GM21390 (cell line): Measurements from ENCODE around the gene LMTK3.
"Not testable (repeated sequence)": the region's sequence is repeated elsewhere in the genome, so short reads cannot be mapped to it uniquely, and the experiment has no call there.

Source experiments
- ATAC-seq: cut with Tn5 transposase; IDR thresholded peaks from one replicate; pipeline ENCODE4 v1.9.1; 2021; ENCODE audit not compliant: unreplicated experiment

Gene LMTK3

DNA sequence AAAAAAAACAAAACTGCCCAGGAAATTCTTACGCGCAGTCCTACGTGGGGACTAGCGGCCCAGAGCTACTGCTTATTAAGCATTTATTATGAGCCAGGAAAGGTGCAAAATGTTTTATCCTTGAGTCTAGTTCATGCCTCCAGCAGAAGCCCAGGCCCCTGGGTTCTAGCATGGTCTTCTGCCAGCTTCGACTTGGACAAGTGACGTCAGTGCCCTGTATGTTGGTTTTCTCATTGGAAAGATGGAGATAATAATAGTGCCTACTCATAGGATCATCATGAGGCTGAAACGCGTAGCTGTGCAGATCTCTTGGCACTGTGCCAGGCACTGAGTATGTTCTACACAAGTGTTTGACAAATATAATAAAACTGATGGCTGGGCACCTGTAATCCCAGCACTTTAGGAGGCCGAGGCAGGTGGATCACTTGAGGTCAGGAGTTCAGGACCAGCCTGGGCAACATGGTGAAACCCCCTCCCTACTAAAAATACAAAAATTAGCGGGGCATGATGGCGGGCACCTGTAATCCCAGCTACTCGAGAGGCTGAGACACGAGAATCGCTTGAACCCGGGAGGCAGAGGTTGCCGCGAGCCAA lies 28.0 kb upstream of the LMTK3 start:
- no peak for ATAC-seq

DNA sequence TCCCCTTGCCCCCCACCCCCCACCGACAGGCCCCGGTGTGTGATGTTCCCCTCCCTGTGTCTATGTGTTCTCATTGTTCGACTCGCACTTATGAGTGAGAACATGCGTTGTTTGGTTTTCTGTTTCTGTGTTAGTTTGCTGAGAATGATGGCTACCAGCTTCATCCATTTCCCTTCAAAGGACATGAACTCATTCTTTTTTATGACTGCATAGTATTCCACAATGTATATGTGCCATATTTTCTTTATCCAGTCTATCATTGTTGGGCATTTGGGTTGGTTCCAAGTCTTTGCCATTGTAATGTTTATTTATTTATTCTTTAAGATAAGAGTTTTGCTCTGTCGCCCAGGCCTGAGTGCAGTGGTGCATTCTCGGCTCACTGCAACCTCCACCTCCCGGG lies 26.4 kb upstream of the LMTK3 start:
- ATAC-seq: not testable (repeated sequence)

DNA sequence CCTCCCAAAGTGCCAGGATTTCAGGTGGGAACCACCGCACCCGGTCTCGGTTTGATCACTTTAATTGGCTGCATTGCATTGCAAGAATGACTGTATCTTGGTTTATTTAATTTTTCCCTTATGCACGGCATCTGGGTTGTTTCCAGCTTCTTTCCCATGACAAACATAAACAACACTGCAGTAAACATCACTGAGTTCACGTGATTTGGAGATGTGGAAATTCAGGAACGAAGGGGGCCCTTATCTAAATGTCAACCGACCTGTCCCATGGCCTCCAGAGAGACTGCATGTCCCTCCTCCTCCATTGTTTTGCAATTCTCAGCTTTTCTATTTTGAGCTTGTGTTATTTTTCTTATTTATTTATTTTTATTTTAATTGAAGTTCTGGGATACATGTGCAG lies 25.9 kb upstream of the LMTK3 start:
- ATAC-seq: no peak

DNA sequence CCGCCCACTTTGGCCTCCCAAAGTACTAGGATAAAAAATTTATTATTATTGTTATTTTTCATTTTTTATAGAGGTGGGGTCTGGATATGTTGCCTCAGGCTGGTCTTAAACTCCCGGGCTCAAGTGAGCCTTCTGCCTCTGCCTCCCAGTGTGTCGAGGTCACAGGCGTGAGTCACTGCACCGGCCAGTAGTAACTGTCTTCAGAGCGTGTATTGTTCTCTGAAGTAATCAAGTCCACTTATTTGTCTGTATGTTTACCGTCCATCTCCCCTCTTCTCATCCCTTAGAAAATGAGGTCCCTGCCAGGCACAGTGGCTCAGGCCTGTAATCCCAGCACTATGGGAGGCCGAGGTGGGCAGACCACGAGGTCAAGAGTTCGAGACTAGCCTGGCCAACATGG lies 22.1 kb upstream of the LMTK3 start:
- ATAC-seq: no peak

DNA sequence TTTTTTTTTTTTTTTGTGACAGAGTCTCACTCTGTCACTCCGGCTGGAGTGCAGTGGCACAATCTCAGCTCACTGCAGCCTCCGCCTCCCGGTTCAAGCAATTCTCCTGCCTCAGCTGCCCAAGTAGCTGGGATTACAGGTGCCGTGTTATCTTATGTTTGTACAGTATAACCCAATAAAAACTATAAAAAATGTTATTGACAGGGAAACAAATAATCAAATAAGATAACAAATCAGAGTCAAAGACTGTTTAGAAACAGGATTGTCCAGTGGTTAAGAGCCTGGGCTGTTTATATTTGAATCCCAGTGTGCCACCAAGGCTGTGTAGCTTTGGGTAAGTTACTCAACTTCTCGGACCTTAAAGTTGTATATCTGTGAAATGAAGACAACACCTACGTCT lies 19.1 kb upstream of the LMTK3 start:
- ATAC-seq: no peak

DNA sequence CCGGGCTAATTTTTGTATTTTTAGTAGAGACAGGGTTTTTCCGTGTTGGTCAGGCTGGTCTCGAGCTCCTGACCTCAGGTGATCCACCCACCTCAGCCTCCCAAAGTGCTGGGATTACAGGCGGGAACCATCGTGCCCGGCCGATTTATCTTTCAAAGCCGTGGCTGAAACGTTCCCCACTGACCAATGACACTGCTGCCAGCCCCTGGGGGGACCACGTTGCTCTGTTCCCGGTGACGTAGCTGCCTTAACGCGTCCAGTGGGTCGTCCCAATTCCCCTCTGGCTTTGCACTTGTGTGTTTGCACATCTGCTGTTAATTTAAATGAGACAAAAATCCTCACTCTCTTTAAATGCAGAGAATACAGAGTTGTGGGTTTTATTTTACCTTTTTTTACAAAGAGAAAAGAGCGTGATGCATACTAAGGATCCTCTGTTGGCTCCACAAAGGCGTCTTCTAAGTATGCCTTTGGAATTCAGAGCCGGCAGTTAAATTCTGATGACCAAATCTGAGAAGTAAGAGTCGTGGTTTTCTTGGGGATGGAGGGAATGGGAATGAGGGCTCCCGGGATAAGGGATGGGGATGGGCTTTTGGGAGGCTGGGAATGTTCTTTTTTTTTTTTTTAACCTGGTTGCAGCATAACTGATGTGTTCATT lies 18.6 kb upstream of the LMTK3 start:
- ATAC-seq: no peak

DNA sequence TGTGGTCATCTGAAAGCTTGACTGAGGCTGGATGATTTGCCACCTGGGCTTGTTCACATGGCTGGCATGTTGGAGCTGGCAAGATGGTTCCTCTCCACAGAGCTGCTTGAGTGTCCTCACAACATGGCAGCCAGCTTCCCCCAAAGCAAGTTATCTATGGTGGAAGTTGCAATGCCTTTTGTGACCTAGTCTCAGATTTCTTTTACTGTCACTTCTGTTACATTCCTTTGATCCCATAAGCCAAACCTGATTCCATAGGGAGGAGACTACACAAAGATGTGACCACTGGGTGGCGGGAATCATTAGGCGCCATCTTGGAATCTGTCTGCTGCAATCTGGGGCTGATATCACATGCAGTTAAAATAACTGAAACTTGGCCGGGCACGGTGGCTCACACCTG lies 17.5 kb upstream of the LMTK3 start:
- no peak for ATAC-seq

DNA sequence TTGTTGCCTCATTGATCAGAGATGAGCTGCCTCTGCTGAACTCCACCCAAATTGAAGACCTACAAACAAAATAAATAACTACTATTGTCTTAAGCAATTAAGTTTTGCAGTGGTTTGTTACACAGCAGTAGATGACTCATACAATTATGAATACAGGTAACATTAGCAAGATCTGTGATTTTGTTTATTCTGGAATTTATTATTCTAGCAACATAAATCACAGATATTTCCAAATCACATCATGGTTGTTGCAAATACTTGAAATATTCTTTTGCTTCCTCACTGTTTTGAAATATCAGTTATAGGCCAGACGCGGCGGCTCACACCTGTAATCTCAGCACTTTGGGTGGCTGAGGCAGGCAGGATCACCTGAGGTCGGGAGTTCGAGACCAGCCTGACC lies 13.1 kb upstream of the LMTK3 start:
- ATAC-seq: no peak

DNA sequence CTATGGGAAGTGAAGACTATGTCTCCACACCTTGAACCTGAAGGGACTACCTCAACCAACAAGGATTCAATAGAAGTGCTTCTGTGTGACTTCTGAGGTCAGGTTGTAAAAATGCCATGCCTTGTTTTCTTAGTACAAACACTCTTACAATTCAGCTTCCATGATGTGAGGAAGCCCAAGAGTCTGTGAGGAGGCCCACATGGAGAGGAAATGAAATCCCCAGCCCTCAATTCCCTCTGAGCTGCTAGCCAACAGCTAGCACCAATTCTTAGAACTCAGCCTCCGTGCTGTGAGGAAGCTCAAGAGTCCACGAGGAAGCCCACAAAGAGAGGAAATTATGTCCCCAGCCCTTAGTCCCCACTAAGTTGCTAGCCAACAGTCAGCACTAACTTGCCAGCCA lies 12.6 kb upstream of the LMTK3 start:
- no peak for ATAC-seq

DNA sequence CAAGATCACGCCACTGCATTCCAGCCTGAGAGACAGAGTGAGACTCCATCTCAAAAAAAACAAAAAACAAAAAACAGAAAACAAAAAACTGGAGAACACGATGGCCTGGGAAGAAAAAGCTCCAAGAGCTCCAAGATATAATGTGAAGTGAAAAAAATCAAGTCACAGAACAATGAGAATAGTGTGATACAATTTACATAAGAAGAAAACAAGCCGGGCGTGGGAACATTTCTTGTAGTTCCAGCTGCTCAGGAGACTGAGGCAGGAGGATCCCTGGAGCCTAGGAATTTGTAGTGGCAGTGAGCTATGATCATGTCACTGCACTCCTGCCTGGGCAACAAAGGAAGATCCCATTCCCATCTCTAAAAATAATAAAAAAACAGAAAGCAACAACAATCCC lies 8.5 kb upstream of the LMTK3 start:
- no peak for ATAC-seq

DNA sequence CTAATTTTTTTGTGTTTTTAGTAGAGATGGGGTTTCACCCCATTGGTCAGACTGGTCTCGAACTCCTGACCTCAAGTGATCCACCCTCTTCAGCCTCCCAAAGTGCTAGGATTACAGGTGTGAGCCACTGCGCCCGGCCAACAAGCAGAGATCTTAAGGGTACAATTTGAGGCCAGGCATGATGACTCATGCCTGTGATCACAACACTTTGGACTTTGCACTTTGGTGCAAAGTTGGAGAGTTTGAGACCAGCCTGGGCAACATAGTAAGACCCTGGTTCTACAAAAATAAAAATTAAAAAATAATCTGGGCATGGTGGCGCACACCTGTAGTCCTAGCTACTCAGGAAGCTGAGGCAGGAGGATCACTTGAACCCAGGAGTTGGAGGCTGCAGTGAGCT lies 7.8 kb upstream of the LMTK3 start:
- not testable (repeated sequence) for ATAC-seq

DNA sequence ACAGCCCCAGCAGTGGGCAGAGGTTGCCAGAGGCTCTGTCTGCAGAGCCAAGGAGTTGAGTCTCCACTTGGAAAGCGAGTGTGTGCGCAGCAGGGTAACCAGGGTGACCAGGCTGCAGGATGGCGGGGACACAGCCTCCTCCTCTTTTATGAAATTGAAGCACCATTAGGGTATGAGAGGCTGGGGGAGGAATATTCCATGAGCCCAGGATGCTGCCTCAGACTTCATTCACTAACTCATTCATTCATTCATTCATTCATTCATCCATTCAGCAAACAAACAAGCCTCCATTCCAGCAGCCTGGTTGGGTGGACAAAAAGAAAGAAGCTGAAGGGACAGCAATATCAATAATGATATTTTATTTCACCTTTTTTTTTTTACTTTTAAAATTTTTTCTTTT lies 6.6 kb upstream of the LMTK3 start:
- no peak for ATAC-seq

DNA sequence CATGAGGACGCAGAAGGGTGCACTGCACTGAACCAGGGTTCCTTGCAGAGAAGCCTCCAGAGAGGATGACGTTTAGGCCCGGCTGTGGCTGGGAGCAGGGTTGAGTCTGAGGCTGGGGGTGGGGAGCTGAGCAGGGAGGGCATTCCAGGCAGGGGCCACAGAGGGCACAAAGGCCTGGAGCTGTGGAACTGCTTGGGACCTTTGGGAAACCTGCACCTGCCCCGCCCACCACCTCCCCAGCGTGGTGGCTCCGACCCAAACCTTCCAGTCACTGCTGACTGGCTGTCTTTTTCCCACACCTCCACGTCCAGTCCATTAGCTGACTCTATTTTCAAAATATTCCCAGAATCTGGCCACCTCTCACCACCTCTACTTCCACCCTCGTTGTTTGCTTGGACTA lies 4.9 kb upstream of the LMTK3 start:
- ATAC-seq: no peak

DNA sequence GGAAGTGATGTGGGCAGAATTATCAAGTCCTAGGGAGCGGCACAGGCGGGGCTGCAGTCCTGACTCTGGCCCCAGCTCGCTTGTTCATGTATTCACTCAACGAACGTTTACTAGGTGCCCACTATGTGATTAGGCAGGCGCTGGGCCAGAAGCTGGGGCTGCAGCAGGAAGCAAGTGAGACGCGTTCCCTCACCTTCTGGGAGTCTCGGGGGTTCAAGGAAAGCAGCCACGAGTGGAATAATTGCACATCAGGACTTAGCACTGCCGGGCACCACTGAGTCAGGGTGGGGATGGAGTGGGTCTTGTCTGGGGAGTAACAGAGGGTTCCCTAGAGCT lies 2.5 kb upstream of the LMTK3 start:
- ATAC-seq: no peak

DNA sequence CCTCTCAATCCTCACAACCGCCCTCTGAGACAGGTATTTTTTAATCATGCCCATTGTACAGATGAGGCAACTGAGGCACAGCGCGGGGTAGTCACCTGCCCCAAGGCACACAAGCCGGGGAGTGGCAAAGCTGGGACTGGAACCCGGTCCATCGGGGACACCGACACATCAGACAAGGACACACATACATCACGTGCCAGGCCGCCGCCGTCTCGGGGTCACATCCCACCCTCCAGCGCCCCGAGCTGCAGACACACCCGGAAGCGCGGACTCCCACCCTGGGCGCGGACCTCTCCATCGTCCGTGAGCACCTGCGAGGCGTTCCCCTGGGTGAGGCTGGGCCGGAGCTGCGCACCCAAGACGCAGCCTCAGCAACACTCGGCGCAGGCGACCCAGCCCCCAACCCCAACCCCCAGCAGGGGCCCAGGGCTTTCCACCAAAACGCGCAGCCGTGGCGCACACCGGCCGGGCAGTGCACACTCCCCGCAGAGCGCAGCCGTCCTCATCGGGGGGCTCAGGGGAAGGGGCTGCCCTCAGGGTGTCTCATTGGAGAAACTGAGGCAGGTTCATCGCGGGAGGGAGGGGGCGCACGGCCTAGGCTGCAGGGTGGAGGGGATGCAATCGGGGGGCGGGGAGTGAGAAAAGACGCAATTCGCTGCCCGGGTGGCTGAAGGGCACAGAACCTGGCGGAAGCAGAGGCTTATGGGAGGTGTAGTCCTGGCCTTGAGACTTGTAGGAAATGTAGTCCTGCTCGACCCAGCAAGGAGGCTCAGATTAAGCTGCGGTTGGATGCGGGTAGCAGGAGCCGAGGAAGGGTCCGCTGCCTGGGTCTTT lies 1.9 kb upstream of the LMTK3 start:
- no peak for ATAC-seq

DNA sequence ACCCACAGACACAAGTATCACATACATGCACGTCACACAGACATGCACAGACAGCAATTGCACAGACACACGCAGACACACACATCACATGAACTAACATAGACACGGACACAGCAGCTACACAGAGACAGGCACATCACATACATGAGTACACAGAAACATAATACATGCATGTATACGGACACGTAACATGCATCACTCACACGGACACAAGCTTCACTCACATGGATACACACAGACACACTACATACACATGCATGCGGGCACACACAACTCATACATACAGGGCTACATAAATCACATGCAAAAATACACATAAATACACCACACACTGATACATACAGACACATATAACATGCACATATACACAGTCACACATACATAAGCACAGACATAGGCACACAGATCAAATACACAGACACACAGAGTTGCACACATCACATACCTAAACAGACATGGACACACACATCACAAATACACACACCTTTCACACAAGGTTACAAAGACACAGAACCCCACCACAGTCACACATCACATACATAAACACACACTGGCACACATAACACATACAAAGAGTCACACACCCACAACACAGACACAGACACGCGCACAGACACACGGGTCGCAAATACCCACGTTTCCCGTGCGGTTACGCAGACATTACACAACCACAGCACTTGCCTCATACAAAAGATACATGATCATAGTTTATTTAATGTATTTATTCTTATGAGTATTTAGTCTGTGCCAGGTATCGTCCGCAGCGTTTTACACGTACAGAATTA lies 1.1 kb upstream of the LMTK3 start:
- no peak for ATAC-seq

DNA sequence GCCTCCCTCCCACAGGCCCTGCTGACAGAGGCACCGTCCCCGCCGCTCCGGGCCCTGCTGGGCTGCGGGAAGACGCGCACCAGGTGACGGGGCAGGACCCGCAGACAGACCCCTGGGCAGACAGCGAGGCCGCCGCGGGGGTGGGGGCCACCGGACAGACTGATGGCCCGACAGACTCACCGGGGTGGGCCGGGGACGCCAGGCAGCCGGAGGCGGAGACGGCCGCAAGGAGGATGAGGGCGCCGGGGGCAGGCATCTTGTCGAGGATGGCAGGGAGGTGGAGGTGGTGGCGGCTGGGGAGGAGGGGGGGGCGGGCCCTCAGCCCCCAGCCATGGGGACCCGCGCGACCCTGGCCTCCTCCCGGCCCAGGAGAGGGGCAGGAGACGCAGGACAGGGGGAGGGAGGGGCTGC lies 309 bp downstream of the LMTK3 start:
- ATAC-seq: no peak

DNA sequence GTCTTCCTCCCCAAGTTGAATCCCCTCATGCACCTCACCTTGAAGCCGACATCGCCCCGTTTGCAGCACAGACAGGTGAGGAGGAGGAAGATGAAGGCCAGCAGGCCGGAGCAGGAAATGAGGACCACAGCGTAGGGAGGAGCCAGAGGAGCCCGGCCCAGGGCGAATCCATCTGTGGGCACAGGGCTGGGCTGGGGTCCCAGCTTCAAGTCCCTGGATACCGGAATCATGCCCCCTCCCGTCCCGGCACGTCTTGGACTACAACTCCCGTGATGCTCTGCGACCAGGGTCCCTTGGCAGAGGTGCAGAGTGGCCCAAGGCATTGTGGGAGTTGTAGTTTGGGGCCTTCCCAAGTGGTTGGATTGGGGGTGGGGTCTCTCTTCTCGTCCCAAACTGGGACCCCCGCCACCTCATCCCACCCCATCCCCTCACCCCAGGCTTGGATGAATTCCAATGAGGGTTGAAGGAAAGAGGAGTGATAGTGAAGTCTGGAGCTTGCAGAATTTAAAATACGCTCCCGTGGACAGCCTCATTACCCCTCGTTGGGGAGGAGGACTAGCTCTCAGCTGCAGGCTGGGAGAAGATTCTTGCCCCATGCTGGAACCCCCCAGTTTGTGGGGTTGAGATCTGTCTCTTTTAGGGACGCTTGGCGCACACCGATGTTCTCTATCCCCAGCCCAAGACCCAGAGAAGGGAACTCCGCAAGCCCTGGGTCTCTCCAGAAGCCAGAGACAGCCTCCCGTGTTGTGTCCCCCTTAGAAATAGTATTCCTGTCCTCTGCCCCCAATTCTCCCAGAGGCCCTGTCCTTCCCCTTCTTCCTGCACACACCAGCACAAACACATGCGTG lies 990 bp downstream of the LMTK3 start:
- ATAC-seq: no peak

DNA sequence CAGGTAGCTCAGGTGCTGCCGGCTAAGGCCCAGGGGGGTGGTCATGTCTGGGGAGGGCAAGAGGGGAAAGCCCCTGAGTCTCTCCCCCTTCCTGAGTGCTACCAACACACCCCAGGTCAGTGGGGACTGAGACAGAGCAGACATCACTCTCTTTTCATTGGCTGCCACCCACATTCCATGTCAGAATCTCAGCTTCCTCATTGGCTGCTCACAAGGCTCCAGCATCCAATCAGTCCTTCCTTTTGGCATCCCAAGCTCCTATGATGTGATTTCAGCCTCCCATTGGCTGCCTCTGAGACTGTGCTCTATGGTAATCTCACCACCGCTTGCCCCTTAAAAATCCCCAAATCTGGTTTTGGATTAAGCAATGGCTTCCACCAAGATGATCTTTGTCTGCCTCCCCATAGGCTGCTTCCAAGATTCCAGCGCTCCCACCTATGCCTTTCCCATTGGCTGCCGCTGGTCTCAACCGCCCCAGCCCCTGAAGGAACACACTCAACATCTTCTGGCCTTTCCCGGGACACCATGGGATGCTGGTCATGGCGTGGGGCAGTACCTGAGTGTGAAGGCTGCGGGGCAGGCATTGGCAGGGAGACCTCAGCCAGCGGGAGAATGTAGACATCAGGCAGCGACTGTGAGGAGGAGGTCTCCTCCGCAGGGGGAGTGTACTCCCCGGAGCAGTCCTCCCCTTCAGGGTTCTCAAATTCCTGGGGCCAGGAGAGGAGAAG lies 2.0 kb downstream of the LMTK3 start:
- ATAC-seq: no peak

DNA sequence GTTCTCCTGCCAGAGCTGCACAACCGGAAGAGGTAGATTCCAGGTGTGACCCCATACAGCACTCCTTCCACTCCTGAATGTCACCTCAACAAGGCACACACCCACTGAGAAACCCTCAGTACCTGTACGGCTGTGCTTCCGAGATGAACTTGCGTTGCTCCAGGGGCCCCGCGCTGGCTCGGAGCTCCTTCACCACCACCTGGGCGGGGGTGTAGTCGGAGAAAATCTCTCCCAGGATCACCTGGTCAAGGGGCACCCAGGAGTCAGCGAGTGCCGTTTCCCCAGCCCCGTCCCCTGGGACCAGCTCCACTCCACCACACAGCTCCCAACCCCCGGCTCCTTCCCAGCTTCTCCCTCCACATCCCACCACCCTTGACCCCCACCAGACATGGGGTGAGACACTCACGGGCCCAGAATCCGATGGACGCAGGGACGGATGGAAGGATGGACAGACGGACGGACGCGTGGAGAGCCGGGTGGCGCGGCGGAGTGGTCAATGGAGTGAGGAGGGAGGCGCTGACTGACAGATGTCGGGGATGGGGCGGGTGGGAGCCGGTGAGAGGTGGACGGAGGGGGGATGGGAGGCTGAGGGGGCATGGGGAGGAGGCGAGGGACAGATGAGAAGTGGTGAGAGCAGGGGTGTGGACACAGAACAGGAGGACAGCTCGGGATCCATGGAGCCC lies 2.8 kb downstream of the LMTK3 start:
- no peak for ATAC-seq
